IMR-90 (cell line): ENCODE measurements around the gene DLL4. TPM values are rescaled to one million over a fixed set of nuclear protein-coding genes. Genes with fewer than 3 reads are reported as not detected.

ENCODE experiments used
- CHD1 ChIP-seq: IDR thresholded peaks from 2 replicates; pipeline ENCODE4 v1.6.1; 2012; ENCODE audit warnings: low read depth, low read length, improper control_type of control experiment
- CTCF ChIP-seq: conservative IDR thresholded peaks from 2 replicates; pipeline ENCODE4 v1.5.1; 2012; ENCODE audit warnings: mild to moderate bottlenecking, low read depth, low read length, improper control_type of control experiment
- MAFK ChIP-seq: IDR thresholded peaks from 2 replicates; pipeline ENCODE4 v1.6.1; 2012; ENCODE audit warnings: low read depth, low read length, improper control_type of control experiment
- MXI1 ChIP-seq: IDR thresholded peaks from 2 replicates; pipeline ENCODE4 v1.6.1; 2012; ENCODE audit warnings: low read depth, mild to moderate bottlenecking, low read length, moderate library complexity, borderline replicate concordance
- NFE2L2 ChIP-seq: fragments of 150-350 bp; IDR thresholded peaks from 2 replicates; pipeline ENCODE4 v1.6.1; 2016; ENCODE audit warnings: low read depth, mild to moderate bottlenecking, low read length
- polyA plus RNA-seq, 3 experiments: library from polyadenylated mRNA; depleted of rRNA; stranded (reverse); fragments of >200 nt; gene quantifications; 2 replicates each; pipeline ENCODE4 v1.2.3, GENCODE V29; 2012; ENCODE audit warnings: low replicate concordance in 1 of 3
- total RNA-seq: library from RNA; depleted of rRNA; stranded (reverse); fragments of >200 nt; gene quantifications from 2 replicates; pipeline ENCODE4 v1.2.3, GENCODE V29; 2012

The DLL4 gene
- total and polyA plus RNA-seq, 2 of the 4 experiments (the other 2 are of a cell fraction): 1.8 to 3.4 TPM

DNA sequence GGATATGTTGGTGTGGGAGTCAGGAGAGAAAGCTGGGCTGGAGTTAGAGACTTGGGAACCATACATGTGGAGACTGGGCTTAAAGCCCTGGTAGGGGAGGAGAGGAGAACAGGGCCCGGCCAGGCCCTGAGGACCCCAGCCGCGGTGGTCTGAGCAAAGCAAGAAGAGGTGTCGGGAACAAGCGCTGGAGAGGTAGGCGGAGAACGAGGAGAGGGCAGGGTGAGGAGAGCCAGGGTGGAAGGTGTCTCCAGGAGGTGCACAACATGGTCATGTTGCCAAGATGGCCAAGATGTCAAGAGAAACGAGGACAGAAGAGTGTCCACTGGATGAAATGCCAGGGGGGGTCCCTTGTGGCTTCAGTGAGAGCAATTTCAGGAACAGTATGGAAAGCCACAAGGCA is 29.6 kb downstream of the DLL4 start (continued):
- TF ChIP-seq MXI1: no peak
- TF ChIP-seq MAFK: no peak
- TF ChIP-seq NFE2L2: no peak
- TF ChIP-seq CTCF: no peak
- no peak for TF ChIP-seq CHD1
